Breast epithelium (tissue), 3 donors: ENCODE data around the gene RELA.

Experiments
- CTCF ChIP-seq, 3 donors: fragments of 450-650 bp; IDR thresholded peaks; one replicate each; pipeline ENCODE4 v1.5.1; 2016 to 2017; ENCODE audit warnings: antibody characterized with exemption in 3 of 3, mild to moderate bottlenecking in 3 of 3, moderate library complexity in 3 of 3
- POLR2A ChIP-seq: fragments of 450-650 bp; IDR thresholded peaks from one replicate; pipeline ENCODE4 v1.6.1; 2016; ENCODE audit warnings: antibody characterized with exemption, mild to moderate bottlenecking, moderate library complexity
- POLR2AphosphoS5 ChIP-seq, 3 donors: sonication (generic); formaldehyde crosslinking; IDR thresholded peaks; one replicate each; pipeline ENCODE4 v1.6.1; 2017; ENCODE audit warnings: antibody characterized with exemption in 3 of 3

GRCh38 chr11:65646288-65646957 is 16.3 kb downstream of the RELA start:
- TF ChIP-seq POLR2AphosphoS5 (IDR thresholded peaks at IDR 0.05) (no peak), CTCF (IDR thresholded peaks at IDR 0.05) (no peak), POLR2A (no peak)
